Fibroblast of the conjunctiva (primary cell): ENCODE results near the gene RHEBL1.

Source experiments
- DNase-seq: peaks from one replicate; pipeline ENCODE4 v3.0.0-alpha.2; 2010; ENCODE audit warnings: low read depth

The RHEBL1 gene

DNA sequence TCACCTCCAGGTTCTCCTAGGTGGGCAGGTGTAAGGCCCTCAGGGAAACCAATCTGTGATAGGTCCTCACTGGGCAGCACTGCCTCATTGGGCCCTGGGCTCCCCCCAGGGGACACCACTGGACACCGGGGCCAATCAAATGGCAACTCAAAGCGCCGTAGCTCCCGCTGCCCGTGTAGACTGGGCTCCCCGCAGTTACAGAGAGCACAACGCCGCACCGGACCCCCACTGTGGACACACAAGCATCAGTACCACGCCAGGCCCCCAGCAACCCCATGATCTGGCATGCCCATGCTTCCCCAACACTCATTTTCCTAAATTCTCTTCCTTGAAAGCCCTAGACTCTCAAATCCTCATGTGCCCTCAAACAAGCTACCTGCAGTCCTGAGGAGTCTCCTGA, 15.3 kb downstream of the RHEBL1 start:
- DNase-seq = no peak

DNA sequence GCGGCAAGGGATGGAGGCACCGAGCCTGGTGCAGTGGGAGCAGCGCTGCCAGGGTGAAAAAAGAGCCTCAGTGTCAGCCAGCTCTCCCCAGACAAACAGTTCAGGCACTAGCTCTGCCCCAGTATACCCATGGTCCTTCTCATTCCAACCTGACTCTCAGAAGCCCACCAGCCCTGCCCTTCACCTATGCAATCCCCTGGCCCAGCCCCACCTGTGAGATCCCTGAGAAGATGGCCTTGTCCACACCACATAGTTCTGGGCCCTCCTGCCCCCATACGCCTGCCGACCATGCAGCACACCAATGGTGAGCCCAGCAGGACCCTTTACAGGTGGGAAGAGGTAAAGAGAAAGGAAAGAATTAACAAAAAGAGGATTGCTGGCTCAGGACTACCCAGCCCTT, 15.7 kb downstream of the RHEBL1 start:
- DNase-seq = no peak

DNA sequence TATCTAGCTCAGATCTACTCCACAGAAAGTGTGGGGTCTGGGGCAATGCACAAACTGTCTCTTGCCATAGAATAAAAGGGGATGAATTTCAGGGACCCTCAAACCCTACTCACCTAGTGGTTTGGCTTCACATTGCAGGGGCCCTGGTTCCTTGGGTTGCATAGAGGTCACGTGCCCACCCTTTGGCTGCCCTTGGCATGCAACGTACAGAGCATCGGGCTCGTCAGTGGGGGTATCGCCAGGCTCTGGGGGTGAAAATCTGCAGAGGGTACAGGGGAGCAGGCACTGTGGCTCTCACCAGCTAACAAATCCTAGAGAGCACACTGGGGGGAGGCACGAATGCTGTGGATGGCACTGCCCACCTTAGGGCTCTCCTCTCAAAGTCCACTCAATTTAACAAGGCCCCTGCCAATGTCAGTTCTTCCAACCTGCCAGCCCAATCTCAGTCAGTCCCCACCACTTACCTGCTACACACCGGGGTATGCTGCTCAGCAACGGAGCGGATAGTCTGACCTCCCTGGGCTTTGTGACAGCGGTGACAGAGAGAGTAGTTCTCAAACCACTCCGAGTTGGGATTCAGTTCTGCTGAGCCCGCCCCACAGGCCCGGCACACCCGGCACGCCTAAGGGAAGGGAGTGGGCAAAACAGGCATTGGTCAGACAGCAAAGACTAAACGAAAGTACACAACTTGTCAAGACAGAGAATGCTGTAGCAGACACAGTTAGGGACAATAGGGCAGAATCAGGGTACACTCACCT, 17.1 kb downstream of the RHEBL1 start:
- no peak for DNase-seq

DNA sequence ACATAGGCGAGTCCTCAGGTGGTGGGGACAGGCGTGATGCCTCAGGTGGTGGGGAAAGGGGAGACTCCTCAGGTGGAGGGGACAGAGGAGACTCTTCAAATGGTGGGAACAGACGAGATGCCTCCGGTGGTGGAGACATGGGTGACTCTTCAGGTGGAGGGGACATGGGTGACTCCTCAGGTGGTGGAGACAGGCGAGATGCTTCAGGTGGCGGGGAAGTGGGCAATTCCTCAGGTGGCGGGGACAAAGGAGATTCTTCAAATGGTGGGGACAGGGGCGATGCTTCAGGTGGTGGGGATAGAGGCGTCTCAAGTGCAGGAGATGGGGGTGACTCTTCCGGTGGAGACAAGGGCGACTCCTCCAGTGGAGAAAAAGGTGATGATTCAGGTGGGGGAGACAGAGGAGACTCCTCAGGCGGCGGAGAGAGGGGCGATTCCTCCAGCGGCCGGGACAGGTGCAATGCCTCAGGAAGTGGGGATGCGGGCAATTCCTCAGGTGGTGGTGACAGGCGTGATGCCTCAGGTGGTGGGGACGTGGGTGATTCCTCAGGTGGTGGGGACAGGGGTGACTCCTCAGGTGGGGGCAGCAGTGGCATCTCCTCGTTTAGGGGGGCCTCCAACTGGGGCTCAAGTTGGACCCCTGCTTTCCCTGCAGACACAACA, 17.9 kb downstream of the RHEBL1 start:
- no peak for DNase-seq

DNA sequence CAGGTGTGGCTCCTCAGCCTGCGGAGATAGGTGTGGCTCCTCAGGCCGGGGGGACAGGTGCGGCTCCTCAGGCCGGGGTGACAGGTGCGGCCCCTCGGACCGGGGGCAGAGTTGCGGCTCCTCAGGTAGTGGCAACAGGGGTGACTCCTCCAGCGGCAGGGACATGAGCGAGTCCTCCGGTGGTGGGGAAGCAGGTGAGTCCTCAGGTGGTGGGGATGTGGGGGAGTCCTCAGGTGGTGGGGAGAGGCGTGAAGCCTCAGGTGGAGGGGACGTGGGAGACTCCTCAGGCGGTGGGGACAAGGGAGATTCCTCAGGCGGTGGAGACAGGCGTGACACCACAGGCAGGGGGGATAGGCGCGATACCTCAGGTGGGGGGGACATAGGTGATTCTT, 18.4 kb downstream of the RHEBL1 start:
- DNase-seq = no peak

DNA sequence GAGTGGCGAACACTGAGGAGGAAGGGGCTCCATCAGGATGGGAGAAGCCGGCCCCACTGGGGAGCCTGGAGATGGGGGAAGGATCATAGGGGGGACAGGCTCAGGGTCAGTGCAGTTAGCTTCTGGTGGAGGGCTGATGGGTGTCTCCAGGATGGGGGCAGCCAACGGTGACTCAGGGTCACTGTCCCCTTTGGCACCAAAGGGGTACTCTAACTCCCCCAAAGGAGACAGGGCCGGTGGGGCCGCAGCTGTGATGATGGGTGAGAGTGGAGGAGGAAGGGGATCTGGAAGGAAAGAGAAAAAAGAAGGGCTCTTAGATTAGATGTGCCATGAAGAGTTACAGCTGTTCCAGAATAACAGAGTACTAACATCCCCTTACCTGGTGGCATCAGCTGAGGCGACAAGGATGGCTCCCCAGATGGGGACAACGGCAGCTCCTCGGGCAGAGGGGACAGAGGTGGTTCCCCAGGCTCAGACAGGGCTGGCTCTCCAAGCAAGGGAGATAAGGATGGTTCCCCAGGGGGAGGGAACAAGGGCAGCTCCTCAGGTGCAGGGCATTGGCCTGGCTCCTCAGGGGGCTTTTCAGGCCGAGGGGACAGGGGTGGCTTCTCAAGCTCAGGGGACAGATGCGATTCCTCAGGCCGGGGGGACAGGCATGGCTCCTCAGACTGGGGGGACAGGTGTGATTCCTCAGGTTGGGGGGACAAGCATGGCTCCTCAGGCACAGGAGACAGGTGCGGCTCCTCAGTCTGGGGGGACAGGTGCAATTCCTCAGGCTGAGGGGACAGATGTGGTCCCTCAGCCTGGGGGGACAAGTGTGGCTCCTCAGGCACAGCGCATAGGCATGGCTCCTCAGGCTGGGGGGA, 19.0 kb downstream of the RHEBL1 start:
- DNase-seq = no peak

DNA sequence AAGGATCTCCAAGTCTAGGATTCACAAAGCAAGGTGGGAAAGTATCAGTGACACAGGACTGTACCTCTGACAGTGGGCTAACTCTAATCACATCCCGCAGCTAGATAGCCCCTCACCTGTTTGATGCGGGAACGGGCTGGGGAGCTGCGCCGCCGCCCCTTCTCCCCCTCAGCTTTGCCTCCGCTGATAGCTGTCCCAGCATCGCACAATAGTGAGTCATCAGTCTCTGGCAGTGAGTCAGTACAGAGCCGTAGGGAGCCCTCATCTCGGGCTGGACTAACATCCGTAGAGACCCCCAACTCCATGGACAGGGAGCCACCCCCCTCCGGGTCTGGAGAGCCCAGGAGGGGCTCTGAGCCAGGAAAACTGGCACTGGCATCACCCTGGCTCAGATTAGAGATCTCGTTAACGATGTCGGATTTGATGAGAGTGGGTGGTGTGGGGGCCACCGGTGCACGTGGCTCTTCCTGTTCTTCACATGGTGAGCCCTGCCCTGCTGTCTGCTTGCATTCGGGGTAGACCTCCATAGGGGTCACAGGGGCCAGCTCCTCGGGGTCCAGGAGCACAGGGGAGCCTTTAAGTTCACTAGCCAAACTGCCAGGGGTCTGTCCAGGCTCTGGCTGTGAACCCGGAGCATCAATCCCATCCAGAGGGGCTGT, 20.1 kb downstream of the RHEBL1 start:
- DNase-seq = no peak

DNA sequence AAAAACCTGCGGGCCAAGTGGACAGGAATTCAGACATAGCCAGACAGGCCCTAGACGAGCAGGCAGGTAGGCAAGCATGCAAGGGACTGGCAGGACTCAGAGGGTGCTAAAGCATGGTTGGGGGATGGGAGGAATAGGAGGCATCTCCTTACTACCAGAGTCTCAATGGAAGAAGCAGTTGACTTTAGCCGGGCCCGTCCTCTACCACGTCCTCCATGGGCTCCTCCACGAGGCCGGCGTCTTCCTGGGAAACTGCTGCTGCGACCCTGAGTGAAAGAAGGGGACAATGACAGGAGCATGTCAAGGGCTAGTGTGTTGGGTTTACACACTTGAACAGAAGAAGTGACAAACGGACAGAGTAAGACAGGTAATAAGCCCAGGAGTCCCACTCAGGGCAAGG, 20.8 kb downstream of the RHEBL1 start:
- no peak for DNase-seq

DNA sequence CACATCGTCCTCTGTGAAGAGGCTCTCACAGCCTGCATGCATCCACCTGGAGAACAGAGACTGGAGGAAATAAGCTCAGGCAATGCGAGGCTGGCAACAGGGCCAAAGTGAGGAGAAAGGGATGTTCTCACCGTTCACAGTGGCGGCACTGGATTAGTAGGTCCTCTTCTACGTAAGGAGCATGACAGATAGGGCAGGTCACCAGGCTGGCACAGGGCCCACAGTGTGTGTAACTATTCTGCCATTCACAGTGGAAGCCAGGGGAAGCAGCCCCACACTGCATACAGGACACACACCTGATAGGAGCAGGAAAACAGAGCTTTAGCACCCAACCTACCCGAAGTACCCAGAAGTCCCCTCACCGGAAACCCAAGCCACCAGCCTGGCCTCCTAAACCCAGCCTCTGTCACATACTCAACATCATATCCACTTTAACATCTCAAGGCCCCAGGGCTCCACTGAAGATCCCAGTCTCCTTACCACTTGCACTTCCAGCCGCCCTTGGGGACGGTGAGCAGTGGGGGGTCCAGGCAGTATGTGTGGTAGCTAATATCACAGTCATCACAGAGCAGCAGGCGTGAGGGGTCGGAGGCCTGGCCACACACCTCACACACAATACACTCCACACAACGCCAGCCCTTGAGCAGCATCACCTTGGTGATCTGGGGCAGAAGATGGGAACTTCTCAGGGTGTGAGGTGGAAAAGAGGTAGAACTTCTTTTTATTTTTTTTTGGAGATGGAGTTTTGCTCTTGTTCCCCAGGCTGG, 23.5 kb downstream of the RHEBL1 start:
- no peak for DNase-seq

DNA sequence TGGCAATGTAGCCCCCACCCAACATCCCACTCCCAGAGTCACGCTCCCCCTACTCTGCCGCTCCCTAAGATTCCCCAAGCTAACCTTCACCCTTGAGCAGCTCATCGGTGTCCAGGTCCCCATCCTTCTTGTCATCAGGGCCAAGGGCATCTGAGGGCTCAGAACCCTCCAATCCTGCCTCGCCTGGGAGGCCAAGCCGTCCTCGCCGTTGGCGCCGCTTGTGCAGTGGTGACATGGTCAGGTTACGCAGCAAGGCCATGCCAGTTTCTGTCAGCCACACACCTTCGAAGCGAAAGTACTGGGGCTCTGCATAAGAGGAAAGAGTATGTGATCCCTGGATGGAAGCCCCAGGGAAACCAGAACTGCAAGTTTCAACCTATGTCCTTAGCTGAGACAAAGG, 25.1 kb downstream of the RHEBL1 start:
- no peak for DNase-seq

DNA sequence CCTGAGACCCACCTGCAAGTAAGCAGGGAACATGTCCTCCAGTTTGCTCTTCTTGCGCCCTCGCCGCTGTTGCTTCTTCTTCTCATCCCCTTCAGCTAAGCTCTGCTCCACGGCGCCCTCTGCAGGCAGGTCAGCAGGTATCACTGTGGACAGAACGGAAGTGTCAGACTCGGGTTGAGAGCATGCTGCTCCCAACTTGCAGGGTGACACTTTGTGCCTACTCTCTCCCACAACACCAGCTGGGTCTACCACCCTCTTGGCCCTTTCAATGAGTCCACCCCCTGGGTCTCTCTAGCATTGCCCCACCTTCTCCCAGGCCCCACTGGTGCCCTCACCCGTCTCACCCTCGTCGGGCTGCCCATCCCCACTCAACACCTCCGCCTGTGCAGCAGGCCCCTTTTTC, 25.9 kb downstream of the RHEBL1 start:
- DNase-seq = no peak

DNA sequence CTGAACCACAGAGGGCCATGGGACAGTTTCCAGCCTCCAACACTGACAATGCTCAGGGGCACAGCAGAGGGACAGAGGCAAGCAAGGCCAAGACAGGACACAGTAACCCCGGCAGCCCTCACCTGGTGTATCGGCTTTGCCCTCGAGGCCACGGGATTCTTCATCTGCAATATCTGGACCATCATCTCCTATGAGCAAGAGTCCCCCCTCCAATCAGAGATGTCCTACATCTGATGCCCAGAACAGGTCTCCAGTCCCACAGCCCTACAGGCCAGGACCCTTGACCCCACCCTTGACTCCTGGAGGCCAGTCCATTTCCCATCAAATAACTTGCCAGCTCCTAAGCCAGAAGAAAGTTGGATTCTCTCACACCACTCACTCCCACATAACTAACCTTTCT, 26.5 kb downstream of the RHEBL1 start:
- no peak for DNase-seq

DNA sequence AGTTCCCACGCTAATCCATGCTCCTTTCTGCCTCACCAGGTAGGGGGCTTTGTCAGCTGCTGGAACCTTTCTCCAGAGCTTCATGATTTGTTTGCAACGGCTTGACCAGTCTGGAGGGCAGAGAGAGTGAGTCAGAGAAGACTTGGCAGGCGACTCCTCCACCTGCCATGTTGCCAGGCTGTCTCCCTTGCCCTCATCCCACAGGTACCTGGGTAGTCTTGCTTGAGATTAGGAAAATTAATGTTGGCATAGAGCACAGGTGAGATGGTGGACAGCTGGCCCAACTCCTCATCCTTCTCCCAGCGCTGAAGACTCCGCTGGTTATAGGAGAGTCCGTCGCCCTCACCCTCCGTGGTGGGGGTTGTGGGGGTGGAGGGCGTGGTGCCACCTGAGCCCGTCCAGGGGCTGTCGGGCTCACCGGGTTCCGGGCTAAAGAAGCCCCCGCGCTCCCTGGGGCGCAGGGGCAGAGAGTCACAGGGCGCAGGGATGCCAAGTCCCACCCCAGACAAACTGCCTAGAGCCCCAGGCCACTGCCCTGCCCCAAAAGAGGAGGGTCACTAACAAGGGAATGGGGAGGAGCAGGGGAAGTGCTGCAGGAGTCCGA, 27.8 kb downstream of the RHEBL1 start:
- DNase-seq = no peak

DNA sequence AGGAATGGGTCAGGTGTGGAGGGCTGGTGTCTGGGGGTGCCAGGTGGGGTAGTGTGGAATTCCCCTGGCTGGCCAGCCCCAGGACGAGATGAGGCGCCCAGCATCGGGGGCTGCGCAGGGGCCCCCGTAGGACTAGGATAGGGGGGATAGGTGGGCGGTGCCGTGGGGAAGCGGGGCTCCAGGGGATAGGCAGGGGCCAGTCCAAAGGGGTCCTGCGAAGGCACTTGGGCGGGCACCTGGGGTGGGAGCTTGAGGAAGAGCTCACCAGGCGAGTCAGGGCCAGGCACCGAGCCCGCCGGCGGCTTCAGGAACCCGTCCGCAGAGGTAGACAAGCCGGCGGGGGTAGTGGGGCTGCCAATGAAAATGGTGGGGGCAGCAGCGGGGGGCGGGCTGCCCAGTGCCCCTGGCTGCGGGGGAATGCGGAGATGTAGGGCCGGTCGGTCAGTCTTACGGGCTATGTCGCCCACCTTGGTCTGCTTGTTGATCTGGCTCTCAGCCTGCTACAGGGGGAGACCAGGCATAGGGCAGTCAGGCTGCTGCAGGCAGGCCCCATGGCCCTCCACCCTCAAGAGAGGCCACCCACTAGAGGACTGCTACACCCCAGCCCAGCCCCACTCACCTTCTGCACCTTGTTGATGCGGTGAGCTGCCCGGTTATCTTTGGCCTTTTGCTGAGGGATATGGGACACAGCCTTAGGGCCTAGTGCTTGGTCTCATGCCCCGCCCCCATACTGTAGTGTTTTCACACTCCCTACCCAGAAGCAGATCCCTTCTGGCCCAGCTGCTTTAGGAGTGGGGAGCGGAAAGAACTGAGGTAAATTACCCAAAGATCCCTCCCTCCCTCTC, 28.5 kb downstream of the RHEBL1 start:
- no peak for DNase-seq

DNA sequence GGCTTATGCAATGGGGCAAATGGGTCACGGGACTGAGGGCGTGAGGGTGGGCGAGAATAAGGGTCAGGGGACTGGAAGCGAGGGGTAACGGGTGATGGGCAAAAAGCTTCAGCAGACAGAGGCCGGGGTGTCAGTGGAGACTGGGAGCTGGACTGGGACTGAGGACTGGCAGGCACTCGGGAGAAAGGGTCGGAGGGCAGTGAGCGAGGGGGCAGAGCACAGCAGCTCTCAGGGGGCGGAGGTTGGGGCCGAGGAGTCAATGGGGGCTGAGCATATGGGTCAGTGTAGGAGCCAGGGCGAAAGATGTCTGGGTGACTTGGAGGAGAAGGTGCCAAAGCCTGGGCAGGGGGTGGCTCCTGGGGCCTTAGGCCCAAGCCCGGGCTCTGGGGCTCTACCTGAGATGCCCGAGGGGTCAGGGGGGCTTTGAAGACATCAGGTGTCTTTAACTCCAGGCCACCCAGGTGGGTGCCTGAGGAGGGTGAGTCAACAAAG, 29.4 kb downstream of the RHEBL1 start:
- no peak for DNase-seq

DNA sequence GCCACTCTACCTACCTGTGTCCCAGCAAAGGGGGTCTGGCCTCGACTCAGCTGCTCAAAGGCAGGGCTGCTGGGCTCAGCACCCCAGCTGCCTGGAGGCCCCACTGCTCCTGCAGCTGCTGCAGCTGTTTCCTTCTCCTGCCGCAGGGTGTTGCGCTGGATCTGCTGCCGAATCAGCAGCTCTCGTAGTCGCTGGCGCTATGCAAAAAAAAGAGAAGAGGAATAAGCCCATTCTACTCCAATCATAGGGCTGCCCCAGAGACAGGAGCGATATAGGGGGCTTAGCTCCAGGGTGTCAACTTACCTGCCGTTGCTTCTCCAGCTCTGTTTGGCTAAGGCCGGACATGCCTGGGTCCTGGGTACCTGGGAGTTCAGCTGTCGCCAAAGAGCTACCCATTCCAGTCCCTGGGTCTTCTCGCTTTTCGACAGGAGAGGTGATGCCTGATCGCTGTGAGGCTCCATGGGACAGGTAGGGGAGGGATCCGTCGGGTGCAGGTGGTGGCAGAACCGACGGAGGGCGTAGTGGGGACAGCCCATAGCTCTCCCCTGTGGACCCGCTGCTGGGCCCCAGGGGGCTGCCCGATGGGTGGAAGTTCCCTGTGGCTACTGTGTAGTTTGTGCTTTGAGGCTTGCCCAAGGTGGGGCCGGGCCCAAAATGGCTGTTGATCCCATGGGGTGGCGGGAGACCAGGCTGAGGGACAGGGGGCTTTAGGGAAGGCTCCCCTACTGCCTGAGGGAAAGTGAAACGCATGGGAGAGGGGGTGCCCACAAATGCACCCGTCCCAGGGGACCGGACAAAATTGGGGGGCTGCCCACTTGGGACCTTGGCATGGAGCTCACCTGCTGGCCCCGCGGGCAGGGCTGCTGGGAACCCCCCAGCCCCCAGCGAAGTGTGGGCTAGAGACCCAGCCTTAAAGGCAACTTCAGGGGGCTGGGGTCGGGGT, 30.1 kb downstream of the RHEBL1 start:
- DNase-seq = no peak

DNA sequence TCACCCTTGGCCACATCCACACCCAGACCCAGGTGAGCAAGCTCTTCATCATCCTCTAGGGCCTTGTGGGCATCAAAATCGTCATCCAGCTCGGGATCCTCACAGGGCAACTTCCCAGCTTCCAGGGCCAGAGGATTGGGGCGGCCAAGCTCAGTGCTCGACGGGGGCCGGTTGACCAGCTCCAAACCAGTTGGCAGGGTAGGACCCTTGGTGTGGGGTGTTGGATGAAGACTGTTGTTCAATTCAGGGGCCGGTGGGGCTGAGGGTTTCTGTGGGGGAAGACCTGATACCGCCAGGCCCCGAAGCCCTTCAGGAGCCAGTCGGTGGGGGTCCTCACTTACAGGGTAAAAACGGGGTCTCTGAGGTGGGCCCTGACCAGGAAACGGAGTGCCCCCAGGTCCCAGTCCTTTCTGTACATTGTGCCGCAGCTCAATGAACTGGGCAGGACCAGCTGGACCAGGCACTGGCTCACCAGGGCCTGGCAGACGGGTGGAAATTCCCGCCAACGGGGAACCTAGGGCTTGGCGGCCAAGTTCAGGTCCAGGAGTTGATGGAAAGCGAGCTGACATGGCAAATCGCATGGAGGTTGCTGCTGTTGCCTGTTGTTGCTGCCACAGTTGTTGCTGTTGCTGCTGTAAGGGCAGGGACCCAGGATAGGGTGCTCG, 31.4 kb downstream of the RHEBL1 start:
- no peak for DNase-seq

DNA sequence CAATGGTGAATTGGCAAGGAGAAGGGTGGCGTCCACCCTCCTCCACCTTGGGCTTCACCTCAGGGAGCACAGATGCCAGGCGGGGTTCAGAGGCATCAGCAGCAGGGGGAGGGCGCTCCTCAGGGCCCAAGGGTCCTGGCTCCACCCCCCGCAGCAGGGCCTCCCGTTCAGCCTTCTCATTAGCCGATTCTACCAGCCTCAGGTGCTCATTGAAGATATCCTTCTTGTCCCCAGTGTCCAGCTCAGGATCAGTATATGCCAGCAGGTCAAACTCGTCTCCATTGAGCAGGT, 31.9 kb downstream of the RHEBL1 start:
- DNase-seq = no peak
